ENCODE data around the gene TSPAN8. TPM values are rescaled to one million over a fixed set of nuclear protein-coding genes. Genes with fewer than 3 reads are reported as not detected.

TSPAN8 gene
- total and polyA plus RNA-seq, 2 donors from 2014 or later, result 61.2 to 77.3 TPM

DNA sequence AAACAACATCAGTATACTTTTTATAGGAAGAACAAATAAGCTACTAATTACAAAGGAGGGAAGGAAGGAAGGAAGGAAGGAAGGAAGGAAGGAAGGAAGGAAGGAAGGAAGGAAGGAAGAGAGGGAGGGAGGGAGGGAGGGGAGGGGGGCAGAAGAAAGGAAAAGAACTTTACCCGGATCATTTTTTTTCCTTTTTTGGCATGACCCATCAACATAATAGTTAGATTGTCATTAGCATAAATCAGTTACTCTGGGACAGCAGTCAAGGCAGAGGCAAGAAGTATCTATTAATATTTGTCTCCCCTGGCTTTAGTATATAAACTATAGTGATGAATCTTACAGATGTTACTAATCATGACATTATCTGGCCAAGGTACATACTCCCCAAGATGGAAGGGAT is 35.2 kb upstream of the TSPAN8 start:
- FAIRE-seq, result no peak
- intact Hi-C loops (cut with DNase I), result no loop called here
- H3K27ac ChIP-seq (ENCODE audit: low read depth in 2 of 2, low read length in 2 of 2), result no peak overlapping the region

DNA sequence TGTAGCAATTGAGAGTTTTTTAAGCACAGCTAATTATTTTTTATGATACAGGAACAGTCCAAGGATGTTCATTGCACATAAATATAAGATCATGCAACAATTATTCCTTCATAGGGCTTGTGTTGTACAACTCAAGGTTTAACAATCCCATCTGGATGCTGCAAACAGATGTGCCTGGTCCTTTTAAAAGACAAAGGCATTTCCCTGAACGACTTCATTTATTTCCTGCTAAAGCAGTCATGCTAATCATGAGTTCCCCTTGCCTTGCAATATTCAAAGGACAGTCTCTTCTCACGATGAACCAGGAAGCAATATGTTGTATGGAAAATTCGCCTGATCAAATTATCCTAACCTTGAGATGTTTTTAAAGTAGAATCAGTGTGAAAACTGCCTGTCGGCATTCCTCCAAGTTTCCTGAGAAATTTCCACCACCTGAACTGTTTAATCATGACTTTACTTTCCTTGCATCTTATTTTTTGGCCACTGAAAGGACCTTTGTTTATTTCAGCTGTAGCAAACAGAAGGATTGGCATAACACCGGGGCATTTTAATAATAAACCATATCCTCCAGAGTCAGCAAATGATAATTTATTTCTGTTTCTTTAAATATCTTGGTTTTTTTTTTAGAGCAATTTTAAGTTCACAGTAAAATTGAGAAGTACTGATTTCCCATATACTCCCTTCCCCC is 33.9 kb upstream of the TSPAN8 start:
- Histone ChIP-seq H3K9ac (ENCODE audit: low read length in 3 of 3) (no peak overlapping the region), H3K4me3 (ENCODE audit: low read length in 3 of 3) (no peak overlapping the region), H3K36me3 (ENCODE audit: control insufficient read depth in 2 of 3, insufficient read depth in 3 of 3, low read length in 3 of 3) (no peaks in the 10 kb centered on the region), H3K4me1 (ENCODE audit: control insufficient read depth in 2 of 3, insufficient read depth in 2 of 3, low read depth in 1 of 3, low read length in 3 of 3) (no peaks in the 10 kb centered on the region), H3K27me3 (ENCODE audit: control insufficient read depth, insufficient read depth, low read length) (no peaks in the 10 kb centered on the region), H3K27ac (ENCODE audit: low read depth in 2 of 2, low read length in 2 of 2) (no peak overlapping the region), H3K9me3 (ENCODE audit: control insufficient read depth in 2 of 3, insufficient read depth in 1 of 3, low read length in 3 of 3) (no peaks in the 10 kb centered on the region)
- intact Hi-C loops (cut with DNase I), result no loop called here
- DNase-seq (no peak), FAIRE-seq (no peak)
- TF ChIP-seq CTCF (IDR thresholded peaks at IDR 0.05; ENCODE audit: borderline replicate concordance, extremely low read depth, insufficient read depth), result no peak

More for the DNA sequence above, 35.2 kb upstream of the TSPAN8 start:
- no peak for TF ChIP-seq CTCF (IDR thresholded peaks at IDR 0.05; ENCODE audit: borderline replicate concordance, extremely low read depth, insufficient read depth)
- Histone ChIP-seq H3K4me1 (ENCODE audit: control insufficient read depth in 2 of 3, insufficient read depth in 2 of 3, low read depth in 1 of 3, low read length in 3 of 3) (no peaks in the 10 kb centered on the region), H3K9ac (ENCODE audit: low read length in 3 of 3) (no peak overlapping the region), H3K9me3 (ENCODE audit: control insufficient read depth in 2 of 3, insufficient read depth in 1 of 3, low read length in 3 of 3) (no peaks in the 10 kb centered on the region), H3K27me3 (ENCODE audit: control insufficient read depth, insufficient read depth, low read length) (no peaks in the 10 kb centered on the region), H3K4me3 (ENCODE audit: low read length in 3 of 3) (no peak overlapping the region), H3K36me3 (ENCODE audit: control insufficient read depth in 2 of 3, insufficient read depth in 3 of 3, low read length in 3 of 3) (no peaks in the 10 kb centered on the region)
- DNase-seq, result no peak

DNA sequence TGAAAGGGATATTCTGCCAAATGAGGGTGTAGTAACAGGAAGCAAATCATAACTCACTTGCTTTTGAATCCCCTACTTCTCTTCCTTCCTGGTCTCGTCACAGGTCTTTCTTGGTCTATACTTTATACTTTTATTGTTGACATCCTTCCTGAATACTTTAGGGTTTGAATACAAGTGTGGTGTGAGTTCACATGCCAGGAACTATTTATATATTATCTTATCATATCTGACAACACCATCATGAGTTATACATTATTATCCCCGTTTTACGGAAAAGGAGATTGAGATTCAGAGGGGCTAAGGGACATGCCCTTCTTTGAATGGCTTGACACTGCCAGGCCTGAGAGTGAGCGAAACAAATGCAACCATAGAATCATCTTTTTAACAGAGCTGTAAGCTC is 33.0 kb upstream of the TSPAN8 start:
- Histone ChIP-seq H3K36me3 (ENCODE audit: control insufficient read depth in 2 of 3, insufficient read depth in 3 of 3, low read length in 3 of 3) (no peaks in the 10 kb centered on the region), H3K9me3 (ENCODE audit: control insufficient read depth in 2 of 3, insufficient read depth in 1 of 3, low read length in 3 of 3) (no peaks in the 10 kb centered on the region), H3K27me3 (ENCODE audit: control insufficient read depth, insufficient read depth, low read length) (no peaks in the 10 kb centered on the region), H3K27ac (ENCODE audit: low read depth in 2 of 2, low read length in 2 of 2) (no peak overlapping the region), H3K4me3 (ENCODE audit: low read length in 3 of 3) (no peak overlapping the region), H3K9ac (ENCODE audit: low read length in 3 of 3) (no peak overlapping the region), H3K4me1 (ENCODE audit: control insufficient read depth in 2 of 3, insufficient read depth in 2 of 3, low read depth in 1 of 3, low read length in 3 of 3) (no peaks in the 10 kb centered on the region)
- no peak for FAIRE-seq
- no peak for TF ChIP-seq CTCF (IDR thresholded peaks at IDR 0.05; ENCODE audit: borderline replicate concordance, extremely low read depth, insufficient read depth)
- intact Hi-C loops (cut with DNase I), result no loop called here
- DNase-seq, result no peak

DNA sequence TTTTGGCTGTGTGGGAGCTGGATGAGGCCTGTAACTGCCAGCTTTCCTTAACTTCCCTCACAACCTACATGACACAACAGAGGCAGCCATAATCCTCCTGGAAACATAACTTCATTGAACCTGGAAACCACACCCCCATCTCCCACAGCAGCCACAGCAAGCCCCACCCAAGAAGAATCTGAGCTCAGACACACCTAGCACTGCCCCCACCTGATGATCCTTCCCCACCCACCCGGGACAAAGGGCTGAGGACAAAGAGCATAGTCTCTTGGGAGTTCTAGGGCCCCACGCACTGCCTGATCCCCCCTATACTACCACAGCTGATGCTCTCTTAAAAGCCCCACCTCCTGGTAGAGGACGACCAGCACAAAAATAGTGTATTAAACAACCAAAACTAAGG is 29.6 kb upstream of the TSPAN8 start:
- Histone ChIP-seq H3K9ac (ENCODE audit: low read length in 3 of 3) (no peak overlapping the region), H3K27ac (ENCODE audit: low read depth in 2 of 2, low read length in 2 of 2) (no peak overlapping the region), H3K9me3 (ENCODE audit: control insufficient read depth in 2 of 3, insufficient read depth in 1 of 3, low read length in 3 of 3) (no peaks in the 10 kb centered on the region), H3K36me3 (ENCODE audit: control insufficient read depth in 2 of 3, insufficient read depth in 3 of 3, low read length in 3 of 3) (no peaks in the 10 kb centered on the region), H3K4me1 (ENCODE audit: control insufficient read depth in 2 of 3, insufficient read depth in 2 of 3, low read depth in 1 of 3, low read length in 3 of 3) (no peaks in the 10 kb centered on the region), H3K27me3 (ENCODE audit: control insufficient read depth, insufficient read depth, low read length) (no peaks in the 10 kb centered on the region), H3K4me3 (ENCODE audit: low read length in 3 of 3) (no peak overlapping the region)
- DNase-seq (peak in 1 of 5 donors; percentile 29), FAIRE-seq (no peak)
- intact Hi-C loops (cut with DNase I), result no loop called here
- TF ChIP-seq CTCF (IDR thresholded peaks at IDR 0.05; ENCODE audit: borderline replicate concordance, extremely low read depth, insufficient read depth), result no peak
